ENCODE results near the gene KRTAP9-2.
"Not testable (repeated sequence)": the region's sequence is repeated elsewhere in the genome, so short reads cannot be mapped to it uniquely, and the experiment has no call there.

Gene KRTAP9-2

DNA sequence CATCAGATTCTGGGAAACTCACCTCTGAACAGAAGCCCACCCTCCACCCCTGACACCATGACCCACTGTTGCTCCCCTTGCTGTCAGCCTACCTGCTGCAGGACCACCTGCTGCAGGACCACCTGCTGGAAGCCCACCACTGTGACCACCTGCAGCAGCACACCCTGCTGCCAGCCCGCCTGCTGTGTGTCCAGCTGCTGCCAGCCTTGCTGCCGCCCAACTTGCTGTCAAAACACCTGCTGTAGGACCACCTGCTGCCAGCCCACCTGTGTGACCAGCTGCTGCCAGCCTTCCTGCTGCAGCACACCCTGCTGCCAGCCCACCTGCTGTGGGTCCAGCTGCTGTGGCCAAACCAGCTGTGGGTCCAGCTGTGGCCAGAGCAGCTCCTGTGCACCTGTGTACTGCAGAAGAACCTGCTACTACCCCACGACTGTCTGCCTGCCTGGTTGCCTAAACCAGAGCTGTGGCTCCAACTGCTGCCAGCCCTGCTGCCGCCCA is at the start of gene KRTAP9-2:
Gene KRTAP9-2 (plus strand): TSS at position 51 of the 498 bp plus-strand sequence. CDS start 7 bp downstream, at position 58.
- not testable (repeated sequence) for DNase-seq

GRCh38 chr17:41176744-41177387 is 49.6 kb upstream of the KRTAP9-2 start:
- DNase-seq = no peak

DNA sequence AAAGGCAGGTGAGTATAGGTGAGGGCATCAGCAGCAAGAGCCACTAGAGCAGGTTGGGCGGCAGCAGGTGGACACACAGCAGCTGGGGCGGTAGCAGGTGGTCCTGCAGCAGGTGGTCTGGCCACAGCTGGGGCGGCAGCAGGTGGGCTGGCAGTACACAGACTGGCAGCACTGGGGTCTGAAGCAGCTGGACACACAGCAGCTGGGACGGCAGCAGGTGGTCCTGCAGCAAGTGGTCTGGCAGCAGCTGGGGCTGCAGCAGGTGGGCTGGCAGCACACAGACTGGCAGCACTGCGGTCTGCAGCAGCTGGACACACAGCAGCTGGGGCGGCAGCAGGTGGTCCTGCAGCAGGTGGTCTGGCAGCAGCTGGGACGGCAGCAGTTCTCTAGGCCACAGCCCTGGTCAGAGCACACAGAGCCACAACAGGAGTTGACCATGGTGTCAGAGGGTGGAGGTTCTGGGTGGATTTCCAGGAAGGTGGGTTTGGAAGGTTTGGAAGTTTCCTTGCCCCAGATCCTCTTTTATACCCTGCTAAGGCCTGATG is 48.6 kb upstream of the KRTAP9-2 start, which contains the start of gene KRTAP4-2:
Gene KRTAP4-2 (minus strand): TSS at position 495 of the 545 bp plus-strand sequence. CDS start 57 bp downstream, at position 438.
- DNase-seq = no peak

DNA sequence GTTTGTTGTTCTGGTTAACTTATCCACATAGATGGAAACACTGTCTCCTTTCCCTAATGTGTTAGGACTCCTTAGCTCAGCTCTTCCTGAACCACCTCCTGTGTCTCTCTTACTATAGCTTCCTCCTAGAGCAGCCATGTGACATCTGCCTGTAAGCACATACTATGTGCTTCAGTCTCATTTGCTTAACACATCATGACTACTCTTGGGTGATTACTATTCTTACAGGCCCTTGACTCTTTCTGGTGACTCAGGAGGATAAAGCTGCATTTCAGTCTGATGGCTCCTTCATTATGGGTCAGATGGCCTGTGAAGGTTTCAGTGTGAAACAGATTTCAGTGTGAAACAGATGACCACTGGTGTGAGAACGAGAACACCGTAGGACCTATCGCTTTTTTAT is 48.1 kb upstream of the KRTAP9-2 start:
- DNase-seq = no peak

- no peak for DNase-seq
Measured at GRCh38 chr17:41178843-41179616, 47.4 kb upstream of the KRTAP9-2 start.

GRCh38 chr17:41184480-41184961 is 41.9 kb upstream of the KRTAP9-2 start, which contains the start of gene KRTAP4-1:
Gene KRTAP4-1 (minus strand): TSS chr17:41184911. CDS start chr17:41184854, 57 bp downstream.
- no peak for DNase-seq

DNA sequence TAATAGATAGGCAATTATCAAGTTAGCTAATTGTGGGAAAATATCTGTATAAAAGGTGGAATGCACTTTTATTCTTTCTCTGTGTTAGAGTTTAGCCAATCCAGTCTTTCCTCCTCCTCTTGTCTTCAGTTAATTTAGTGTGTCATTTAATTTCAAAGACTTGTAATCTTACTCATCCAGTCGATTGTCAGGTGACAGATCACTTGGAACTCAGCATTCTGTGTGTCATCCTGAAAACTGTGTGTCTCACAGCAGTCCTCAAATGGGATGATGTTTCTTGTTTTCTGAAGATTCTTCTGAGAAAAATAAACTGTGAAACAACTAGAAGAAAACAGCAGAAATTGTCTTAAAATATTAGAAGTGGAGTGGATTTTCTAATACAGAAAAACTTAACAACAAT is 41.4 kb upstream of the KRTAP9-2 start:
- DNase-seq = no peak

DNA sequence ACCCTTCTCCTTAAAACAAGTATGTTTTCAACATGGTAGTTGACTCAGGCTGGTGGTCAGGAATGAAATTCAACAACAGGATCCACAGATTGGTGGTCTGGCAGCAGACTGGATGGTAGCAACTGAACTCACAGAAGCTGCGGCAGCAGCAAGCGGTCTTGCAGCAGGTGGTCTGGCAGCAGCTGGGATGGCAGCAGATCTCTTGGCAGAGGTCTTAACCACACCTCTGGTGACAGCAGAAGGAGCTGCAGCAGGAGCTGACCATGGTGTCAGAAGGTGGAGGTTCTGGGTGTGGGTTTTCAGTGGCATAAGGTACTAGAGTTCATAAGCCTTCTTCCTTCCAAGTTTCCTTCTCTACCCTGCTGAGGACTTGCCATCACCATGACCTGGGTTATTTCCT is 39.6 kb upstream of the KRTAP9-2 start:
- no peak for DNase-seq

DNA sequence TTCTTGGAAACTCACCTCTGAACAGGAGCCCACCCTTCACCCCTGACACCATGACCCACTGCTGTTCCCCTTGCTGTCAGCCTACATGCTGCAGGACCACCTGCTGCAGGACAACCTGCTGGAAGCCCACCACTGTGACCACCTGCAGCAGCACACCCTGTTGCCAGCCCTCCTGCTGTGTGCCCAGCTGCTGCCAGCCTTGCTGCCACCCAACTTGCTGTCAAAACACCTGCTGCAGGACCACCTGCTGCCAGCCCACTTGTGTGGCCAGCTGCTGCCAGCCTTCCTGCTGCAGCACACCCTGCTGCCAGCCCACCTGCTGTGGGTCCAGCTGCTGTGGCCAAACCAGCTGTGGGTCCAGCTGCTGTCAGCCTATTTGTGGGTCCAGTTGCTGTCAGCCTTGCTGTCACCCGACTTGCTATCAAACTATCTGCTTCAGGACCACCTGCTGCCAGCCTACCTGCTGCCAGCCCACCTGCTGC is 36.6 kb upstream of the KRTAP9-2 start, which contains the start of gene KRTAP9-1:
Gene KRTAP9-1 (plus strand): TSS at position 51 of the 482 bp plus-strand sequence. CDS start 0 bp downstream, at position 51.
- DNase-seq = not testable (repeated sequence)

GRCh38 chr17:41190328-41190727 is 36.1 kb upstream of the KRTAP9-2 start:
- no peak for DNase-seq

- no peak for DNase-seq
Measured at GRCh38 chr17:41196068-41196467, 30.4 kb upstream of the KRTAP9-2 start.

DNA sequence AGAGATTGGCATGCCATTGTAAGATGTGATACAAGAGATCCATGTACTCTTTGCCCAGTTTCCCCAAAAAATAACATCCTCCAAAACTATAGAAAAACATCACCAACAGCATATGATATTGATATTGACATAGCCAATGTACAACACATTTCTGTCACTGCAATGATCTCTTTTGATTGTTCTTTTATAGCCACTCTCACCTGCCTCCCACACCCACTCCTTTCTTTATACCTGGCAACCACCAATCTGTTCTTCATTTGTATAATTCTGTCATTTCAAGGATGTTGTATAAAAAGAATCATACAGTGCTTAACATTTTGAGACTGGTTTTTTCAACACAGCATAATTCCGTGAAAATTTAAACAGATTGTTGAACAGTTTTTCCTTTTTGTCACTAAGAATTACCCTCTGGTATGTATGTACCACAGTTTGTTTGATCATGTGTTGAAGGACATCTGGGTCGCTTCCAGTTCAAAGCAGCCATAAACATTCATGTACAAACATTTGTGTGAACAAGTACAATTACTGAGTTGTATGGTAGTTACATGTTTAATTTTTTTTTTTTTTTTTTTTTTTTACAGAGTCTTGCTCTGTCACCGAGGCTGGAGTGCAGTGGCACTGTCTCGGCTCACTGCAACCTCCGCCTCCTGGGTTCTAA is 26.9 kb upstream of the KRTAP9-2 start:
- DNase-seq = no peak

DNA sequence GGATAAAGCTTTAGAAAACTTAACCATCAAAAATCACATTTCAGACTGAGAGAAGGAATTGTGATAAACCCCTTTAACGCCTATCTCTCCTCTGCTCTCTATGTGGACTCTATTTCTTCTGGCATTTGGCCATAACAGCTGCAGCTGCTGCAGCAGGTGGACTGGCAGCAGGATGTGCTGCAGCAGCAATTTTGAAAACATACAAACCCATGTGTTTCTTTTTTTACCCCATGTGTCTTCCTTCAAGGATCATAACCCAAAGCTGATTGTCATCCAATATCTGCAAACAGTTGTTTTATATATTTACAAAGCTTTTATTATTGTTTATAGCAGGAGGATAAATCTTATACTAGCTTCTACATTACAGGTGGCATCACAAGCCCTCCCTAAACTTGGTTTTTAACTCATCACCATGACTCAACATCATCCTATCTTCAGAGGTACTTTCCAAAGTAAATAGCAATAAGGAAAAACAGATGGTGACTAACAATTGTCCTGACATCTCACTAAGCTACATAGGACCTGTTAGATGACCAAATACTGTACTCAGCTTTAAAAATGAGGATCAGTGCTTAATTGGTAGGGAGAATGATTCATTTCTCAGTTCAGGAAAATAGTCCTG is 14.5 kb upstream of the KRTAP9-2 start:
- DNase-seq = no peak

GRCh38 chr17:41212524-41213169 is 13.8 kb upstream of the KRTAP9-2 start:
- DNase-seq = no peak

DNA sequence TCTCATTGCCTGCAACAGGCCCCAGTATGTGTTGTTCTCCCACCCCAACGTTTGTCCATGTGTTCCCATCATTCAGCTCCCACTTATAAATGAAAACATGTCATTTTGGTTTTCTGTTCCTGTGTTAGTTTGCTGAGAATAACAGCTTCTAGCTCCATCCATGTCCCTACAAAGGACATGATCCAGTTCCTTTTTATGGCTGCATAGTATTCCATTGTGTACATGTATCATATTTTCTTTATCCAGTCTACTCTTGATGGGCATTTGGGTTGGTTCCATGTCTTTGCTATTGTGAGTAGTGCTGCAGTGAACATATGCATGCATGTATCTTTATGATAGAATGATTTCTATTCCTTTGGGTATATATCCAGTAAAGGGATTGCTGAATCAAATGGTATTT is 10.8 kb upstream of the KRTAP9-2 start:
- no peak for DNase-seq

- DNase-seq = no peak
Measured at GRCh38 chr17:41223821-41224220, 2.6 kb upstream of the KRTAP9-2 start.

DNA sequence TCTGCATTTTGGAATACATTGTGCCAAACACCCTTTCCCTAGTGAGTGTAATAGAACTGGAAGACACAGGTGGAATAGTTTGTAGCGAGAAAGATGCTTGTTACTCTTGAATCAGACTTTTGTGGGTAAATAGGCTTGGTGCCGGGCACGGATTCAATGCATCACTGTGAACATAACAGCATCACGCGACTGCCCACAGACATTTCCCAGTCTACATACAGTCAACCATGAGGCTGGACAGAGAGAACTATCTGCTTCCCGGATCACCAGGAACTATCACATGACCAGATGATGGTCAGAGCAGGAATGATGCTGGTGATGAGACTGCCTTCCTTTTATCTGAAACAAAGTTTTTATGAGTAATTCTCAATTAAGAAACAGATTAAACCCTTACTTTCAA is 397 bp upstream of the KRTAP9-2 start:
- DNase-seq = no peak

DNA sequence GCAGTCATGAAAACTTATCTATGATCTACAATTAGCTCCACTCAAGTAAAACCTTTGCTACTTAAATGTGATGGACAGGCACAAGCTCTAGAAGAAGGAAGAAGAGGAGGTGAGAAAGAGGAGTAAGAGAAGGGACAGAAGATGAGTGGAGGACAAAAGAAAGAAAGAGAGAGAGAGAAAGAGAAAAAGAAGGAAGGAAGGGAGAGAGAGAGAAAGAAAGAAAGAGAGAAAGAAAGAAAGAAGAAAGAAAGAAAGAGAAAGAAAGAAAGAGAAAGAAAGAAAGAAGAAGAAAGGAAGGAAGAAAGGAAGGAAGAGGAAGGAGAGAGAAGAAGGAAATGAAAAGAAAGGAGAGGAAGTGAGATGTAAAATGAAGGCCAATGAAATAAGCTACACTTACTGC is 3.6 kb downstream of the KRTAP9-2 start:
- DNase-seq = no peak

- DNase-seq = no peak
Measured at GRCh38 chr17:41231731-41232130, 5.3 kb downstream of the KRTAP9-2 start.

- DNase-seq = not testable (repeated sequence)
Measured at GRCh38 chr17:41232399-41233105, 6.1 kb downstream of the KRTAP9-2 start, which contains the start of gene KRTAP9-3. Gene KRTAP9-3 (plus strand): TSS chr17:41232449. CDS start chr17:41232502, 53 bp downstream.

DNA sequence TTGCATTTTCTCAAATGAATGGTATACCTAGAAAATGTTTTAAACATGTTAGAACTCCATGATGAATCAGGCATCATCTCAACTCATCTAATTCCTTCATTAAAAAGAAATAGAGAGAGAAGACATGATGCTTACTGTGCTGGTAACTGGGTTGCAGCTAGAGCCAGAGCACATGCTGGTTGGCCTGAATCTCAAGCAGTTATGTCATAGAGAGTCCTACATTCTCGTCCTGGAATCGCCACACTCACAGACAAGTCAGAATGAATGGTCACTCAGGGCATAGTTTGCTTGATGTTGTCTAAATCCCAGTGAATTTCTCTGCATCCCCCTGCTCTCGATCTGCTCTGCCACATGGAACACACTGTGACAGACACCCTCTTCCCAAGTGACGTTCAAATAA is 10.7 kb downstream of the KRTAP9-2 start:
- not testable (repeated sequence) for DNase-seq

All from stimulated activated CD4-positive, alpha-beta T cell treated with anti-CD3 and anti-CD28 coated beads, Interleukin-12 subunit alpha, Interleukin-12 subunit beta, amount 100 ng/mL, for 4 hours (primary cell).